ENCODE data around the gene DOC2B.
"Not testable (repeated sequence)": the region's sequence is repeated elsewhere in the genome, so short reads cannot be mapped to it uniquely, and the experiment has no call there.

Gene DOC2B

GRCh38 chr17:181245-182049, at the start of gene DOC2B:
TSS of gene DOC2B (minus strand) at chr17:181650. CDS start at chr17:181479, 171 bp downstream.
- DNase-seq = no peak

DNA sequence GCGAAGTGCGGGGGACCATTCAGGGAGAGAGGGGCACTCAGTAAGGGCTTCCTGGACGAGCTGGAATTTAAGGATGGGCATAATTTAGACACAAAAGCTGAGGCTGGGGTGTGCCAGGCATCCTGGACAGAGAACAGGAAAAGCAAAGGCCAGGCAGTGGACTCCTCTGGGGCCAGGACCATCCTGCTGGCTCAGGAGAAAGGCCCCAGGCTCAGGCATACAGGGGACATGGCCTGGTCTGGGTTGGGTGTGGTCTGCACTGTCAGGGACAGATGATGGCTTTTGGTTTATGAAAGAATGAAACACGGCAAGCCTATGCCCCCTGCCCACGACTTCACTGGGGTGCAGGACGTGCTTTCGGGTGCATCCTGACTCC, 48.9 kb upstream of the DOC2B start:
- DNase-seq = no peak

- DNase-seq = no peak
These were observed 48.4 kb upstream of the DOC2B start for GRCh38 chr17:229709-230394.

GRCh38 chr17:228951-229708, 47.7 kb upstream of the DOC2B start:
- DNase-seq = no peak

DNA sequence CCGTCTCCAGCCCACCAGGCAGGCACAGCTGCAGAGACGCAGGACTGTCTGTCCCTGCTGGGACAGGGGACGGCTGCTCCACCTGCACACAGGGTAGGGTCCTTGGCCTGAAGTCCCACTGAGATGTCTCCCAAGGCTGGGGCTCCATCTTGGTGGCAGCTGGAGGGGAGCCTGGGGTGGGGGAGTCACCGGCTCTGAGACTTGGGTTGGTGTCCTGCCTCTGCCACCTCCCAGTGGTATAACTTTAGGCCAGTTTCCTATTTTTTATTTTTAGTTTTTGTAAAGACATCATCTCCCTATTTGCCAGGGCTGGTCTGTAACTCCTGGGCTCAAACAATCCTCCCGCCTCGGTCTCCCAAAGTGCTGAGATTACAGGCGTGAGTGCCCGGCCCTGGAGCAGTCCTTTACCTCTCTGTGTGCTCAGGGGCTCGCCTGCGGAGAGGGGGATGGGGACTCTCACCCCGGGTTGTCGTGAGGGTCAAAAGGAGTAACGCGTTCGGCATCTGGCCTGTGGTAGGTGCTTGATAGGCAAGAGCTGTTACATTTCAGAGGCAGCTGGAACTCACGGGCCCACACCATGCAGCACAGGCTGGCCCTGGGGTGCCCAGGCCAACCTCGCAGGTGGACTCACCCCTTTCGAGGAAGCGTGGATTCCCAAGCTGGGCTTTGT, 46.6 kb upstream of the DOC2B start:
- DNase-seq = no peak

- DNase-seq = no peak
These were observed 45.9 kb upstream of the DOC2B start for GRCh38 chr17:227078-227945.

DNA sequence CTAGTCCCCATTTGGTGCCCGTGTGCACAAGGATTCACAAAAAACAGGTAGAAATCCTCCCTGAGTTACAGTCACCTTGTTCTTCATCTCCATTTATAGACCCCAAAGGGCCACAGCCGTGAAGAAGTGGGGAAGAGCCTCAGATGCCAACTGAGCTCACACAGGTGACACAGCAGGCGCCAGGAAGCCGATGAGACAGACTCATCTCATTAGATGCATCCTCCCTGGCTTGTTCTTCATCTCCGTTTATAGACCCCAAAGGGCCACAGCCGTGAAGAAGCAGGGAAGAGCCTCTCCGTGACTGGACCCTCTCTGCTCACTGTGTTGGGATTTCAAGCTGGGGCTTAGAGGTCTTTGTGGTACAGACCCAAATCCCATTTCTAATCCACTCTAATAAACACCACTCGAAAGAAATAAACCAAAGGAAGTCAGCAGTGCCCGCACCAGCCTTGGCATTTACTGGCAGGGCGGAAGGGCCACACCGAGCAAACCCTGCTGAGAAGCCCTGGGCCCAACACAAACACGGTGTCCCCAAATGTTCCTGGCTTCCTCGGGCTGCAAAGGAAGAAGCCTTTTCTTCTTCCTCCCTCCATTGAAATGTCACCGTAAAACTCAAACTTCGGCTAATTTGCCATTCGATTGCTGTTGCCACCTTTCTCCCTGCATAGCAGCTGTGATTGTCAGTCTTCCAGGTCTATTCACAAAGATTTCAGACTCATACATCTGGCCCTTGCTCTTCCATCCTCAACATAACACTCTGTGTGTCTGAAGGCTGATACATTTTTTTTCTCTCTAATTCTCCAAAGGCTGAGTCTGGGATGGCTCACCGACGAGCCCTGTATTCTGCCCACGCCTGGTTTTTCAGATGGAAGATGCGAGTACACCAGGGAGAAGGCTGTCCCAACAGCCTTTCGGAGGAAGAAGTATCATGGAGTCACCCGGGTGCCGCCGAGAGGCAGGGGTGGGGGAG, 44.9 kb upstream of the DOC2B start:
- DNase-seq = no peak

DNA sequence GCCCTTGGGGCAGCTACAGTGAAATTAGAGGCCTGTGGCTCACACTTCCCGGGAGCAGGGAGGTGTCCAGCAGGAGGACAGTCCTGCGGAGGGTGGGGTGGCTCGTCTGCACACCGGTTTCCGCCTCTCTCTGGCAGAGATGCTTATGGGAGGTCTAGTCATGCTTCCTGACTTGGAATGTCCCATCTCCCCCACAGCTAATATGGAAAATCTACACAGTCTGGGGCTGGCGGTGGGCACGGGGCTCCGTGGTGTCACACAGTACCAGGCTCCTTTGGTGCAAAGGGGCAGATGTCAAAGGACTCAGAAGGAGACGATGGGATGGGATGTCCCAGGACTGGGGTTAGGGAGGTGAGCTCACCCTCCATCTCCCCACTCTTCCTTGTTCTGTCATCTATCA, 44.1 kb upstream of the DOC2B start:
- no peak for DNase-seq

- DNase-seq = not testable (repeated sequence)
These were observed 43.1 kb upstream of the DOC2B start for GRCh38 chr17:224576-224975.

DNA sequence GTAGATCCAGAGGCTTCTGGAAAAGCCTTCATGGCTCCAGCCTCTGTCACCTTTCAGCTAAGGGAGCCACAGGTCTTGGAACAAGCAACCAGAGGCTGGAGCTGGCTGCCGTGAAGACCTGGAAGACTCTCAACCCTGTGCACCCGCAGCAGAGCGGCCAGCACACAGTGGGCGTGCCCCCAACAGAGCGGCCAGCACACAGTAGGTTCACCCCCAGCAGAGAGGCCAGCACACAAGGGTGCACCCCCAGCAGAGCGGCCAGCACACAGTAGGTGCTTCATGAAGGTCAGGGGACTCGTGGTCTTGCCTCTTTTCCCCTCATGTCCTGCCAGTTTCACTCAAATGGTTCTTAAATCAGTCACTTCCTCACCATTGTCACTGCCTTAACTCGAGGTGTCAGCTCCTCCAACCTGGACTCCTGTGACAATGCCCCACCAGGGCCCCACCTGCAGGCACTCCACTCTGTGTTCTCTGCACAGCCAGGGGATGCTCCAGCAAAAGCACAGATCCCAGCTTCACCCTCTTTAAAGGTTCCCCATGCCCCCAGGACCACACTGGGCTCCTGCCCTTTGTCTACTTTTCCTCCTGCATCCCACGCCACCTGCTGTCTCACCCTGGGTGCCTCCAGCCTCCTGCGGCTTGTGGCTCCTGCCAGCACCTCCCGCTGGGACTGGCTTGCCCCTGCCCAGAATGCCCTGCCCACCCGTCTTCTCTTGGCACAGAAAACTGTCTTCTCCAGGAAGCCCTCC, 42.4 kb upstream of the DOC2B start:
- DNase-seq = no peak

- DNase-seq = no peak
These were observed 40.7 kb upstream of the DOC2B start for GRCh38 chr17:222172-222571.

DNA sequence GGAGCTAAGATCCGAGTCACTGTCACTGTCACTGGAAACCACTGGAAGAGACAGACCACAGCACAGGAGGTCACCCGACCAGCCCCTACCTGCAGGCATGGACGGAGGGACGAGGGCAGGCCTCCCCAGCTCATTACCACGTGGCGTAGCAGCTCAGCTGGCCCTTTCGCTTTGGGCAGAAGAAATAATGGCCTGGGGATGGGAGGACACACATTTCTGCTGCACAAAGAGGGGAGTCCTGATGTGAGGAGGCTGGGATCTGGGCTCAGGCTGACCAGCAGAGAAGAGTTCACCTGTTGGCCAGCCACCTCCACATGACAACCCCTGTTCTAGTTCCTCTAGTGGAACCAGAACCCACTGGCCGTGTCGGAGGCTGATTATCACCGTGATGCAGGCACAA, 38.2 kb upstream of the DOC2B start:
- no peak for DNase-seq

GRCh38 chr17:218432-219110, 37.1 kb upstream of the DOC2B start:
- no peak for DNase-seq

- no peak for DNase-seq
These were observed 35.2 kb upstream of the DOC2B start for GRCh38 chr17:216625-217024.

DNA sequence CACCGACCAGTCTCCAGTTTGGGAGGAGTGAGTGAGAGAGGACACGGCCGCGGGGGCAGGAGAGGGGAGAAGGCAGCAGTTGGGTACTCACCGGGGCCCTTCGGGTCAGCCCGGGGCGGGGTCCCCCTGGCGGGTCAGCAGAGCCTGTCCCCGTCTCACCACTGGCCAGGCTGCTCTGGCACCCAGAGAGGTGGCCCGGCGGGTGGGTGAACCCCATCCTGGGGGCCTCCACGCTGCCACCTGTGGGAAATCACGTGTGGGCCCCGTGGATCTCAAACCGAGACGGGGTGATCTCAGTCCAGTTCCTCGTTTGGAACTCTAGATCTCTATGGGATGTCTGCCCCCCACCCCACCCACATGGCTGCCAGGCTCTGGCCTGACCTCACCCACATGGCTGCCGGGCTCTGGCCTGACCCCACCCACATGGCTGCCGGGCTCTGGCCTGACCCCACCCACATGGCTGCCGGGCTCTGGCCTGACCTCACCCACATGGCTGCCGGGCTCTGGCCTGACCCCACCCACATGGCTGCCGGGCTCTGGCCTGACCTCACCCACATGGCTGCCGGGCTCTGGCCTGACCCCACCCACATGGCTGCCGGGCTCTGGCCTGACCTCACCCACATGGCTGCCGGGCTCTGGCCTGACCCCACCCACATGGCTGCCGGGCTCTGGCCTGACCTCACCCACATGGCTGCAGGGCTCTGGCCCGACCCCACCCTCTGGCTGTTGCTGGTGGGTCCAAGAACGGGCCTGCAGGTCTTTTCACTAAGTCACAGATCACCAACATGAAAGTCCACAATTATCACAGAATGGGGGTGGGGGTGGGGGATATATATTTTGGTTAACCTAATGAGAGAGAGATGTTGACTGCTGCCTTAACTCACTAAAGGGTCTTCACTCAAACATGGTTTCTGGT, 34.4 kb upstream of the DOC2B start:
- not testable (repeated sequence) for DNase-seq

GRCh38 chr17:214881-215331, 33.5 kb upstream of the DOC2B start:
- DNase-seq = no peak

DNA sequence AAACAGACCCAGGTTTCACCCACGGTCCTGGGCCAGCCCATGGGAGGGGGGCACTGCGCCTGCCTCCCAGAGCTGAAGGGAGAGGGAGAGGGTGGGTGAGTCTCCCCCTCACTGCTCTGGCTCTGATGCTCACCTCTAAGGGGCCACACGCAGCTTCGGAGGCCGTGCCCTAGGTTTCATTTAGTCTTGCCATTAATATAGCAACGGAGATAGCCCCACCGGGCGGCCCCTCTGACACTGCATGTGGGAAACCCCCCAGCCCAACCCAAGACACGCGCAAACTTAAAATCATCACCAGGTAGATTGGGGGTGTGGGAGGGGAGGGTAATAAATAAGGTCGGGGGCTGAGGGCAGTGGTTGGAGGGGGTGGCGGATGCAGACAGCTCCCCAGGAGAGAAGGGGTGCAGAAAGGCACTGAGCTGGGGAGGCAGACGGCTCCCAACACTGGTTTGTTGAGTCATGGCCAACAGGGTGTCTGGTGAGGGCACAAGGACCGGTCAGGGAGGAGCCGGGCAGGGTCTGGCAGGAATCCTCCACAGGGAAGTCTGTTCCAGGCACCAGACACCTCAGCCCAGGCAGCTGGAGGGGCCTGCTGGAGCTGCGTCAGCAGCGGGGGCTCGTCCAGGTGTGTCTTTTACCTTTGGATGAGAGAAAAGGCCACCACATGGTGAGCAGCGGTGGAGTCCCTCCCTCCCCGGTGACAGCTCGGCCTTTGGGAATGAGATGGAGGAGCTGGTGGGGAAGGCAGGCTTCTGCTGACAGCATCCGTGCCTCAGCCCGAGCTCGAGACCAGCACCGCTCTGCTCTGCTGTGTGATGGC, 32.0 kb upstream of the DOC2B start:
- DNase-seq = no peak
